Limb (tissue), 2 donors: ENCODE data around the gene NT5C1B.
"Not testable (repeated sequence)": the region's sequence is repeated elsewhere in the genome, so short reads cannot be mapped to it uniquely, and the experiment has no call there.

Experiments
- DNase-seq, 2 donors: peaks; one replicate each; pipeline ENCODE4 v3.0.0-alpha.2; 2016; ENCODE audit errors: extremely low spot score in 2 of 2

NT5C1B gene

GRCh38 chr2:18589354-18589753 is at the start of gene NT5C1B:
TSS of gene NT5C1B (minus strand) at chr2:18589569. CDS start at chr2:18589468, 101 bp downstream.
- no peak for DNase-seq

DNA sequence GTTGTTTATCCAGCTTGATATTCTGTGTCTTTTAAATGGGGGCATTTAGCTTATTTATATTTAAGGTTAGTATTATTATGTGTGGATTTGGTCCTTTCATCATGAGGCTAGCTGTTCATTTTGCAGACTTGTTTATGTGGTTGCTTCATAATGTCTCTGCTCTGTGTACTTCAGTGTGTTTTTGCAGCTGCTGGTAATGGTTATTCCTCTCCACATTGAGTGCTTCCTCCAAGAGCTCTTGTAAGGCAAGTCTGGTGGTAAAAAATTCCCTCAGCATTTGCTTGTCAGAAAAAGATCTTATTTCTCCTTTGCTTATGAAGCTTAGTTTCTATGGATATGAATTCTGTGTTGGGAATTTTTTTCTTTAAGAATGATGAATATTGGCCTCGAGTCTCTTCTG is 47.8 kb upstream of the NT5C1B start:
- no peak for DNase-seq

- not testable (repeated sequence) for DNase-seq
Observed at GRCh38 chr2:18632699-18633098, 43.3 kb upstream of the NT5C1B start.

- DNase-seq, result no peak
Observed at GRCh38 chr2:18630941-18631340, 41.6 kb upstream of the NT5C1B start.

DNA sequence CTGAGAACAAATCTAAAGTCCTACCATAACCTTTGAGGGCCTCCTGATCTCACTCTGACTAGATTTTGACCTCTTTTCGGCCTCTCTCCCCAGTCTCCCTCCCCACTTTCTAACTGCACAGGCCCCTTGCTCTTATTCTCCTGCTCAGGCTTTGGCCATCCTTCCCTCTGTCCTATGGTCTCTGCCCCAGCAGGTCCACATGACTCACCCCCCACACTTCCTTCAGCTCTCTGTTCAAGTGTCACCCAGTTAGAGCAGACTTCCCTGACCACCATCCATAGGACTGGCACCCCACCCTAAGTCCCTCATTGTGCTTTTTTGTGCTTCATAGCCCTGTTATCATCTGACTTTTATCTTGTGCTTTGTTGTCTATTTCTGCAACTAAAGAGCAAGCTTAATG is 41.2 kb upstream of the NT5C1B start:
- DNase-seq, result no peak

DNA sequence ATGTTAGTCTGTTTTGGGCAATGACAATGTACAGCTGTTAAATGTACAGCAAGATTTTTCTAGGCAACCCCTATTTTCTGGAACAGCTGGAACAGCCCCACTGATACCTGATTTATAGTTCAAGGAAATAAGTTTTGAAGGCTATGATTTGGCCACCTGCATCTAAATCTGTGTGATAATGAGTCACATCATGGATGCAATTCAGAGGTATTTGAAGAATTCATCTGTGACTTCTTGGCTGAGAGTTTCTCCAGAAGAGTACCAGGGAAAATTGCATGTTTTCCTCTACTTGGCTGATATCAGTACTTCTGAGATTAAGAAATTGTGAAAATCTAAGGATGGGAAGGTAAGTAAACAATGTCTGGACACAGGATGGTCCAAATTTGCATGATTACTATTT is 40.7 kb upstream of the NT5C1B start:
- DNase-seq, result no peak

GRCh38 chr2:18626958-18627650 is 37.7 kb upstream of the NT5C1B start:
- DNase-seq, result no peak

GRCh38 chr2:18626256-18626668 is 36.9 kb upstream of the NT5C1B start:
- no peak for DNase-seq

DNA sequence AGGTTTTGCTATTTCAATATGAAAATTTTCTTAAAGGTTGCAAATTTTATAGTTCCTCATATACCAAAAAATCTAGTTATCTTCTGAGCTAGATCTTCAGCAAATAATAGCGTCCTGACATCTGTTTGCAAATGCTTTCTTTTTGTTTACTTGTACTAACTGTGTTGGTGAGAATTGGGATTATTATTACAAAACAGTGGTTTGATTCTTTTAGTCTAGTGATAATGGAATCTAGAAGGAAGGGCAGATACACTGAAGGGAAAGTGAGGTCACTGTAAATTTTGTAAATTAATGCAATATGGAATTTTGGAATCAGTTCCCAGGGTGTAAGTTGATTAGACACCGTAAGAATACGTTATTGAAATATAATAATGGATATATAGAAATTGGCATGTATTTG is 36.2 kb upstream of the NT5C1B start:
- DNase-seq, result no peak

GRCh38 chr2:18623782-18624181 is 34.4 kb upstream of the NT5C1B start:
- DNase-seq, result no peak

DNA sequence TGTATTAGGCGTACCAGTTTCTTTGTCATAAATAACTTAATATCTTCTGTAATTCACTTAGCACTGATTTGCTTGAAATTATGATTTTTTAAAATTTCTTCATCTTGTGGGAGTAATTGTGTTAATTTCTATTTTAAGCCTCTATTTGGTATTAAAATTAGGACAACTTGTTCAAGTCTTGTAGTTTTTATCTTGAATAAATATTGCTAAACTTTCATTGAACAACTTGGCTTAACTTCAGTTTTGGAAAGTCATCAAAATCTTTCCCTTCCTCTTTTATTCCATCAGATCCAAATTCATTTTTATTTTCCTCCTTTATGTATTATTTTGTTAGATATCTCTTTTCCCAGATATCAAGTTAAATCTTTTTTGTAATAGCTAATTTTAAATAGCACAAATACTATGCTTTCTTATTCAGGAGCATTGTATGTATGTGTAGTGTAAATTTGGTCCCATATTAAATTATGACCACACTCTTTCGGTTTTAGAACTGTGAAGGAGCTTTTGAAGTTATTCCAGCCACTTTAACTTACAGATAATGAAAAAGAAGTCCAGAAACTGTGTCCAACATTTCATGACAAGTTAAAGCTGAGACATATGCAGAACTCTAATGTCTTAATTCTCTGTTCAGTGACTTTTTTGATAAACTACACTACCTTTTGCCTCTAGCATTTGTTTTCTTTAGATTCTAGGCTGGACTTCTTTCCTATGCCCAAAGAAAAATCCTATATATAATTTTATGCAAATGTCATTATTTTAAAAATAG is 31.7 kb upstream of the NT5C1B start:
- DNase-seq, result no peak

DNA sequence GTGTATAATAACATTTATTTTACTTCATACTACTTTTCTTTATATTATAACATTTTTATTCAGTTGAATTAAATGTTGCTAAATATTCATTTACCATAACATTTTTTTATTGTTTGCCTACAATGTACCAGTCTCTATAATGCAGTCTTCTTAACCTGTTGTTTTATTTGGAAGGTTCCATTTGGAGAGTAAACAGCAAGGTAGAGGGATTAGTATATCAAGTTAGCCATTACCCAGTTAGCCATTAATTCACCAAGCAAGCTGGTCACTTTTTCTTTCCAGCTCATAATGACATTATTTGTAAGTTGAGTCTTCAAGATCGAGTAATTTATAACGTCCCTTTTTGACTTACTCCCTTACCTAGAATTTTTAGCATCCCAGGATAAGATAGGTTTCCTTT is 29.7 kb upstream of the NT5C1B start:
- DNase-seq, result no peak

DNA sequence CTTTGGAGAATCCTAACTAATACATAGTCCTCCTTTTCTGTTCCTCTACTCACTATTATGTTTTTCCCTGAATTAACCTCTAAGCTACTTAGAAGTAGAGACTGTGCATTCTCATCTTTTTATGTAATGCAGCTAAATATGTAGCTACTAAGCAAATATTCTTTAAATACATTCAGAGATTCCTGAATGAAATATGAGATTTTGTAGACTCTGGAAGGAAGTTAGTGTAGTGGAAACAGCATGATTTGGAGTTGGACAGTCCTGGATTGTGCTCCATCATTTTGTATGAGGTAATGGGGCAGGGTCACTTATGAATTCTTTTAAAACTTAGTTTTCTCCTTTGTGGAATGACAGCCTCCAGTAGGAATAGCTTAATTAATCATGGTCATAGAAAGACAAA is 24.7 kb upstream of the NT5C1B start:
- peak in 1 of 2 donors; percentile 46 for DNase-seq

- DNase-seq, result no peak
Observed at GRCh38 chr2:18612133-18612532, 22.8 kb upstream of the NT5C1B start.

- no peak for DNase-seq
Observed at GRCh38 chr2:18611604-18612003, 22.2 kb upstream of the NT5C1B start.

DNA sequence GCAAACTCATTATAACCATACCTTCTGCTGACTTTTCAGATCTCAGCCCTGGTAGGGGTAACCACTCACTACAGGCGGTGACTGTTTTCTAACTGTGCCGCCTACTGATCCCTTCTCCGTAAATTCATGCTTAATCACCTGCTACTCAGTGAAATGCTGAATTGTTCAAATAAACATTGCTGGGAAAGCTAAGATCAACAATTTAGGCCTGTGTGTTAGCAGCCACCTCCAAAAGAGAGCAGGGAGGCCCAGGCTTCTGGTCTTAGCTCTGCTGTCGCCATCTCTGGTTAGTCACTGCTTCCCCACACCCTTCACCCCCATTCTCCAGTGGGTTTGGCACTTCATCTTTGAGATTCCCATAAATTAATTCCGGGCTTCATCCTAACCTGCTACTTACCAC is 21.8 kb upstream of the NT5C1B start:
- DNase-seq, result no peak

- DNase-seq, result no peak
Observed at GRCh38 chr2:18610651-18611050, 21.3 kb upstream of the NT5C1B start.

DNA sequence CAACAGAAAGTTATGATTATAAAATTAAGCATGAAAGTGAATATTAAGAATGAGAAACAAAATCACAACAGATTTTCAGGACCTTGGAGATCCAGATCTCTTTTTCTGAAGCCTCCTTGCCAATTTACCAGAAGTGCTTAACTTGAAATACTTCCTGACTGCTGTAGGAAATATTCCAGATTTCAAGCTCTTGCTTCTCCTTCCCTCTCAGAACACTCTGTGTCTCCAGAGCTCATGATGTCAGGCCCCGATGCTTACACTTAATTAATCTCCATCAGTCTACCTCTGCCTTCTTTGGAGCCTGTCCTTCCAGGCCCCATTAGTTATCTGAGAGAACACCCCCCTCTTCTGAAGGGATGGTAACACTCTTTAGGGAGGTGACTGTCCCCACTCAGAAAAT is 20.7 kb upstream of the NT5C1B start:
- DNase-seq, result no peak

GRCh38 chr2:18605115-18605514 is 15.7 kb upstream of the NT5C1B start:
- DNase-seq, result no peak

- DNase-seq, result no peak
Observed at GRCh38 chr2:18604531-18604885, 15.1 kb upstream of the NT5C1B start.

- no peak for DNase-seq
Observed at GRCh38 chr2:18603854-18604530, 14.6 kb upstream of the NT5C1B start.

- no peak for DNase-seq
Observed at GRCh38 chr2:18602298-18602697, 12.9 kb upstream of the NT5C1B start.

DNA sequence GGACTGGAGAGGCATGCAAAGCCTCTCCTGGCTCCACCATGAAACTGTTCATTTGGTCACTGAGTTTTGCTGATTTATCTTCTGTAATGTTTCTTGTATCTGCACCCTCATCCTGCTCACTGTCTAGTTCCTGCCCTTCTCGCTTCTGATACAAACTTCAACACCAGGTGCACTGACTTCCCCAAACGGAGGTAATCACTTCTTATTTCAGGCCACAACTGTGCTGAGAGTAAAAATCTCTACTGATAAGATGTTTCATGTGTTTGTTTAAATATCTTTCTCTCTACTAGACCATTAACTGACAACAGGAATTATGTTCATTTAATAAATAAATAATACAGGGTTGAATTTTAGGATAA is 10.9 kb upstream of the NT5C1B start:
- DNase-seq, result no peak
